ENCODE measurements around the gene CHCHD1. TPM values are rescaled to one million over a fixed set of nuclear protein-coding genes. Genes with fewer than 3 reads are reported as not detected.

The CHCHD1 gene
- total and polyA plus RNA-seq, 2 experiments from 2014 or later: 40.6 to 187 TPM

- DNase-seq (ENCODE audit: low spot score): no peak
- Histone ChIP-seq H3K79me2 (replicated peaks; ENCODE audit: insufficient read depth) (no peaks in the 10 kb centered on the region), H2AFZ (no peak overlapping the region), H3K9me2 (ENCODE audit: insufficient read depth) (no peaks in the 10 kb centered on the region), H3K27ac (ENCODE audit: low read depth) (no peak overlapping the region), H3F3A (replicated peaks; ENCODE audit: low read depth) (peaks cover 10% of the 10 kb centered on the region; the same call in 1 of the 2 replicates), H3K36me3 (ENCODE audit: insufficient read depth) (no peaks in the 10 kb centered on the region), H3K27me3 (ENCODE audit: insufficient read depth) (no peaks in the 10 kb centered on the region), H4K20me1 (replicated peaks; ENCODE audit: insufficient read depth) (peaks cover 3% of the 10 kb centered on the region; the same call in 1 of the 2 replicates), H3K4me3 (no peak overlapping the region), H3K4me1 (ENCODE audit: insufficient read depth) (no peaks in the 10 kb centered on the region), H3K4me2 (no peak overlapping the region)
- no peak for TF ChIP-seq CREB1 (CRISPR knock-in tag; IDR thresholded peaks at IDR 0.05; ENCODE audit: low read depth)
- TF ChIP-seq EZH2 (IDR thresholded peaks at IDR 0.05; ENCODE audit: low read depth, unreplicated experiment): no peak
- TF ChIP-seq STAT1 (IDR thresholded peaks at IDR 0.05; ENCODE audit: unreplicated experiment): no peak
- no peak for TF ChIP-seq REST (IDR thresholded peaks at IDR 0.05; ENCODE audit: unreplicated experiment)
- TF ChIP-seq JUNB (IDR thresholded peaks at IDR 0.05; ENCODE audit: unreplicated experiment): no peak
- no peak for TF ChIP-seq ZNF331 (CRISPR knock-in tag; IDR thresholded peaks at IDR 0.05; ENCODE audit: low read depth)
- TF ChIP-seq ZNF462 (CRISPR knock-in tag; IDR thresholded peaks at IDR 0.05): no peak
- TF ChIP-seq POLR2AphosphoS5 (IDR thresholded peaks at IDR 0.05; ENCODE audit: low read depth): no peak
- no peak for TF ChIP-seq EZH2phosphoT487 (IDR thresholded peaks at IDR 0.05; ENCODE audit: unreplicated experiment)
- TF ChIP-seq ETS1 (IDR thresholded peaks at IDR 0.05): no peak
- no peak for TF ChIP-seq CTCF (conservative IDR thresholded peaks at IDR 0.05; ENCODE audit: low read depth in 2 of 2)
- TF ChIP-seq NANOG (IDR thresholded peaks at IDR 0.05; ENCODE audit: borderline replicate concordance): no peak
- no peak for TF ChIP-seq ZNF114 (CRISPR knock-in tag; IDR thresholded peaks at IDR 0.05)
- Mint-ChIP-seq H3K27ac (no peak overlapping the region), H3K4me1 (no peaks in the 10 kb centered on the region), H3K4me3 (no peak overlapping the region; the same call in 2 of the 3 replicates), H3K9me3 (no peaks in the 10 kb centered on the region), H3K27me3 (ENCODE audit: insufficient read depth, low read depth, poor library complexity) (peaks cover 5% of the 10 kb centered on the region), H3K36me3 (ENCODE audit: low read depth) (peaks cover 23% of the 10 kb centered on the region)
- ATAC-seq: no peak
Measured at GRCh38 chr10:73827346-73828089, 45.7 kb downstream of the CHCHD1 start.
